Measurements from ENCODE around the gene P2RY14.
"Not testable (repeated sequence)": the region's sequence is repeated elsewhere in the genome, so short reads cannot be mapped to it uniquely, and the experiment has no call there.

The P2RY14 gene

GRCh38 chr3:151183265-151183671, 95.1 kb downstream of the P2RY14 start:
- no peak for DNase-seq (ENCODE audit: low read depth)

GRCh38 chr3:151182349-151183079, 95.8 kb downstream of the P2RY14 start:
- DNase-seq (ENCODE audit: low read depth) = no peak

DNA sequence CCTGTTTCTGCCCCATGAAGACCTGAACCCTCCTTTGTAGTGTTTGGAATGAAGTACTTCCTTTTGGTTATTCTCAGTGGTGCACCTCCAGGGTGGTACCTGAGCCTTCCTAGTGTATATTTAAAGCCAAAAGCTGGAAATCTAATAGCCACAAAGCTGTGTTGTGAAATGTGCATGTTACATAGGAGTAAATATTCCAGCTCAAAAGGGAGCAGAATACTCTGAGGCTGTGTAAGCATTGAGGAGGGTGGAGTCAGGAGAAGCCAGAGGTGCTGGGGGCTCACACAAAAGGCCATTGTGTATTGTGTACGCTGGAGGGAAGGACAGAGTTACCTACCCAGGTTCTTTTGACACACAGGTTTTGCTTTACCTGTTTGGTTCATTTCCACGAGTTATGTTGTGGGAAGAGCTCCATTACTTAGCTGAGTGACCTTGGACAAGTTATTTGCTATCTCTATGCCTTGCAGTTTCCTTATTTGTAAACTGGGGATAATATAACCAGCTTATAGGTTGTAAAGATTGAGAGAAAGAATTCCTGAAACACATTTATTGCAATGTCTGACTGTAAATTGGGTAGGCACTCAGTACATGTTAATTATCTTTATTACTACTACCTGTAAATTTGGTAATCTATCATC, 100.0 kb downstream of the P2RY14 start:
- no peak for DNase-seq (ENCODE audit: low read depth)

- DNase-seq (ENCODE audit: low read depth) = no peak
Measured at GRCh38 chr3:151175952-151176351, 102.4 kb downstream of the P2RY14 start.

DNA sequence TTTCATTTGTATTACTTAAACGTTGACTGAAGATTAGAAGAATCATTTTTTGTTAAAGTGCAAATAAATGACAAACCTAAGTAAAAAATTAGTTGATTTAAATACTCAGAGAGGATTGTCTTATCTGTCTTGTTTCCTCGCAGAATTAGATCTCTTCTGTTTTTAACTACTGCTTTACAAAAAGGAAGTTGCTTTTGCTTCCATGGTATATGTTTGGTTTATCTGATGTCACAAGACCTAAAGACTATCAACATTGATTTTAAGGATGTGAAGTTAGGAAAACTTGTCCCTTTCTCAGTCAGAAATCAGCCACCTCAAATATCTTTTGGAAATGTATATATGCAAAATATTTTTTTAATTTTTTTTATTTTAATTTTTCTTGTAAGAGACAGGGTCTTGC, 104.0 kb downstream of the P2RY14 start:
- DNase-seq (ENCODE audit: low read depth) = no peak

GRCh38 chr3:151171145-151171757, 107.1 kb downstream of the P2RY14 start:
- DNase-seq (ENCODE audit: low read depth) = no peak

DNA sequence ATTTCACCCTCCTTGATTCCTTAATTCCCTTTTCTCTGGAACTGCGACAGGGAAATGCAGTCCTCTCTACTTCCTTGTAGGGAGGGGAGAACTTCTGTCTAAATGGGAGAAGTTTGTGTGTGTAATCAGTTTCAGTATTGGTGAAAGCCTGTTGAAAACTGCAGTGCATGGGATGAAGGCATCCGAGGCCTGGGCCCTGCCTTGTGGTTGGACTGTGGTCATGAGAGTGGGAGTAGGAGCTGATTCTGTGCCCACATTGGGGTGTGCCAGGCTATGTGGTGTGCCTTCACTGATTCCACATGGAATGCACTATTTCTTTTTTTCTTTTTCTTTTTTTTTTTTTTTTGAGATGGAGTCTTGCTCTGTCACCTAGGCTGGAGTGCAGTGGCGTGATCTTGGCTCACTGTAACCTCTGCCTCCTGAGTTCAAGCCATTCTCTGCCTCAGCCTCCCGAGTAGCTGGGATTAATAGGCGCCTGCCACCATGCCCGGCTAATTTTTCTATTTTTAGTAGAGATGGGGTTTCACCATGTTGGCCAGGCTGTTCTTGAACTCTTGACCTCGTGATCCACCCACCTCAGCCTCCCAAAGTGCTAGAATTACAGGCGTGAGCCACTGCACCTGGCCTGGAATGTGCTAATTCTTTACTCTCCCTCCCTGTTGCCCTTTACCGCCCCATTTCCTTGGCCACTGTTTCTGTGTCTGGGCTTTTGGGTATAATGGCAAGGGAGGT, 108.2 kb downstream of the P2RY14 start:
- not testable (repeated sequence) for DNase-seq (ENCODE audit: low read depth)

- peak; percentile 42 for DNase-seq (ENCODE audit: low read depth)
Measured at GRCh38 chr3:151169262-151169947, 108.9 kb downstream of the P2RY14 start.

DNA sequence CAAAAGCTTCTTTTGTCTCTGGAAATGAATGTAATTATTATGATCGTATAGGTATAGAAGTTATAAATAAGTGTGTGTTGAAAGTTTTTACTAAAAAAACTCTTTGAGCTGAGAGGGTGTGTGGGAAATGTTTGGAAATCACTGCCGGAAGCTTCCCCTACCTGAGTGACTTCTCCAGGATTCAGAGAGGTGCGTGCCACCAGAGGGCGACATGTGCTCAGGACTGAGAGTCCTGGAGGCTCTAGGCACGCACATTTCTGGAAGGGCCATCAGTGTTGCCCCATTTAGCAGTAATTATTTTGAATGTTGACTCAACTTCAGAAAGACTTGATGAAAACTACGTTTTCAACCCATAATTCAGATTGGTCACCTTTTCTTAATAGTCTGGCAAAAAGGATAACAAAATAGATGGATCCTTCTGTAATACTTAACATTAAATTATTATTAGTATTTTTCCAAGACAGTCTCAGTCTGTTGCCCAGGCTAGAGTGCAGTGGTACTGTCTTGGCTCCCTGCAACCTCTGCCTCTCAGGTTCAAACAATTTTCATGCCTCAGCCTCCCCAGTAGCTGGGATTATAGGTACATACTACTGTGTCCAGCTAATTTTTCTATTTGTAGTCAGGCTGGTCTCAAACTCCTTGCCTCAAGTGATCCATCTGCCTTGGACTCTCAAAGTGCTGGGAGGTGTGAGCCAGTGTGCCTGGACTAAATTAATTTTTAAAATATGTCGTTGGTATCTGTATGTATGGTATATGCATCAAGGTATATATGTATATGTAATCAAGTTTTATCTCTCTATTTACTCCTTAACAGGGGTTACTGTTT, 109.9 kb downstream of the P2RY14 start:
- peak; percentile 57 for DNase-seq (ENCODE audit: low read depth)

DNA sequence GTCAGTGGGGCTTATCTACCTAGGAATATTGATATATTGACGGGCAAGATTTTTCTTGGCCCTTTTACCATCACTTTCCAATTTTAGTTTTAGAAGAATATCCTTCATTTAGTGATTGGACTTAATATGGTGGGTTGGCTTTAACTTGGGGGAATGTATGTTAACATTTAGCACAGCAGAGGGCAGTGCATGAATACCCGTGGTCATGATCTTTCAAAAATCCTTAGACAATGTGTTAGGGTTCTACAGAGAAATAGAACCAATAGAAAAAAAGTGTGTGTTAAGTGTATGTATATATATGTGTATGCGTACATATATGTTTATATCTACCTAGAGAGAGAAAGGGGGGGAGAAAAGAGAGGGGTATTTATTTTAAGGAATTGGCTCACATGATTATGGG, 112.2 kb downstream of the P2RY14 start:
- no peak for DNase-seq (ENCODE audit: low read depth)

DNA sequence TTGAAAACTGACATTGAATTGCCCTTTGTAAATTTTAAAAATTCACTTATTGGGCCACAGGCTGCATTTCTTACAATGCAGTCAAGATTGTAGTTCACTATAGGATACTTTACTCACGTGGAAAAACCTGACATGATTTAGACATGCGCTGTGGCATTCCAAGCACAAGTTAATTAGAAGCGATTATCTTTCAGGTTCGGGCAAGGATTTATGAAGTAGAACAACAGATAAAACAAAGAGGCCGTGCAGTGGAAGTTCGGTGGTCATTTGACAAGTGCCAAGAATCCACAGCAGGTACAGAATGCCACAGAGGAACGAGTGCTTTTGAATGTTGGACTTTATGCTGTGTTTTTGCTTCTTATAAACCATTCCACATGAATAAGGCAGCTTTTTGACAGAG, 113.1 kb downstream of the P2RY14 start:
- DNase-seq (ENCODE audit: low read depth) = no peak

Measured in fibroblast of gingiva (primary cell).